K562 (cell line): ENCODE data around the gene NOL12. TPM values are rescaled to one million over a fixed set of nuclear protein-coding genes. Genes with fewer than 3 reads are reported as not detected.

Experiments used
- CHD4 ChIP-seq: fragments of 200-600 bp; sonication (generic); IDR thresholded peaks from 3 replicates; pipeline ENCODE4 v1.6.1; 2012; ENCODE audit warnings: low read depth, mild to moderate bottlenecking, mixed read lengths, low read length, inconsistent platforms; ENCODE audit not compliant: insufficient read depth, insufficient replicate concordance, poor library complexity, severe bottlenecking
- CREB5 ChIP-seq: fragments of 250-450 bp; sonication (Bioruptor Pico); IDR thresholded peaks from 2 replicates; pipeline ENCODE4 v1.5.0; 2020; ENCODE audit warnings: mild to moderate bottlenecking
- FOXJ2 ChIP-seq: fragments of 200-800 bp; sonication (Bioruptor generic); IDR thresholded peaks from 2 replicates; pipeline ENCODE4 v1.6.1; 2016; ENCODE audit warnings: missing genetic modification characterization, missing compliant biosample characterization
- HDAC3 ChIP-seq: fragments of 450-650 bp; IDR thresholded peaks from 2 replicates; pipeline ENCODE4 v1.6.1; 2018; ENCODE audit warnings: borderline replicate concordance, mild to moderate bottlenecking, moderate library complexity; ENCODE audit not compliant: partially characterized antibody
- JUN ChIP-seq, 2 experiments: sonication (generic) in 1 of 2; formaldehyde crosslinking in 1 of 2; IDR thresholded peaks; 2 replicates each; pipeline versions ENCODE4 v1.6.1 to v1.8.0; 2012 to 2022; ENCODE audit warnings: borderline replicate concordance in 2 of 2, mild to moderate bottlenecking in 2 of 2, improper control_type of control experiment in 1 of 2, low read depth in 1 of 2, low read length in 1 of 2, missing genetic modification reagents in 1 of 2
- JUND ChIP-seq, 2 experiments: IDR thresholded peaks; 2 replicates in 1 of 2; 3 replicates in 1 of 2; pipeline ENCODE4 v1.6.1; 2011; ENCODE audit warnings: borderline replicate concordance in 2 of 2, low read depth in 2 of 2, low read length in 2 of 2, improper control_type of control experiment in 1 of 2, missing biosample characterization in 1 of 2, missing genetic modification characterization in 1 of 2, missing genetic modification reagents in 1 of 2
- MCM3 ChIP-seq: fragments of 450-650 bp; IDR thresholded peaks from 2 replicates; pipeline ENCODE4 v1.6.1; 2016
- MEF2A ChIP-seq: IDR thresholded peaks from 2 replicates; pipeline ENCODE4 v1.6.1; 2011; ENCODE audit warnings: low read depth, mild to moderate bottlenecking, low read length, moderate library complexity; ENCODE audit not compliant: control insufficient read depth
- MLX ChIP-seq, 2 experiments: fragments of 450-650 bp in 1 of 2; sonication (generic) in 1 of 2; formaldehyde crosslinking; conservative IDR thresholded peaks; 2 replicates each; pipeline versions ENCODE4 v1.4.0 to v1.8.1; 2020 to 2022; ENCODE audit warnings: mild to moderate bottlenecking in 1 of 2, missing genetic modification reagents in 1 of 2
- PHF20 ChIP-seq: fragments of 450-650 bp; IDR thresholded peaks from 2 replicates; pipeline ENCODE4 v1.6.1; 2018; ENCODE audit not compliant: partially characterized antibody
- PTRF ChIP-seq: fragments of 450-650 bp; IDR thresholded peaks from 2 replicates; pipeline ENCODE4 v1.6.1; 2016; ENCODE audit warnings: mild to moderate bottlenecking, missing genetic modification characterization, missing compliant biosample characterization
- RBM25 ChIP-seq: fragments of 200-400 bp; formaldehyde crosslinking; IDR thresholded peaks from 2 replicates; pipeline ENCODE4 v1.6.1; 2018; ENCODE audit warnings: low read length, low read depth, moderate library complexity; ENCODE audit not compliant: severe bottlenecking
- RNF2 ChIP-seq: sonication (generic); IDR thresholded peaks from 2 replicates; pipeline ENCODE4 v1.6.1; 2016
- SMC3 ChIP-seq: conservative IDR thresholded peaks from 2 replicates; pipeline ENCODE4 v1.6.1; 2011; ENCODE audit warnings: low read depth, low read length, improper control_type of control experiment; ENCODE audit not compliant: insufficient read depth
- STAT5A ChIP-seq: IDR thresholded peaks from 2 replicates; pipeline ENCODE4 v1.6.1; 2012; ENCODE audit warnings: low read length, inconsistent platforms, borderline replicate concordance
- TAF9B ChIP-seq: fragments of 450-650 bp; IDR thresholded peaks from 2 replicates; pipeline ENCODE4 v1.6.1; 2018; ENCODE audit warnings: mild to moderate bottlenecking; ENCODE audit not compliant: partially characterized antibody
- TCF7 ChIP-seq: sonication (generic); IDR thresholded peaks from 2 replicates; pipeline ENCODE4 v1.6.1; 2016; ENCODE audit warnings: antibody characterized with exemption, borderline replicate concordance
- TOE1 ChIP-seq, 2 experiments: fragments of 450-650 bp in 1 of 2; sonication (generic) in 1 of 2; formaldehyde crosslinking in 1 of 2; IDR thresholded peaks; 2 replicates each; pipeline versions ENCODE4 v1.7.1 to v1.8.0; 2016 to 2022; ENCODE audit warnings: borderline replicate concordance in 2 of 2, mild to moderate bottlenecking in 2 of 2, antibody characterized with exemption in 1 of 2, inconsistent platforms in 1 of 2, low read depth in 1 of 2, missing genetic modification reagents in 1 of 2, moderate library complexity in 1 of 2
- ZNF143 ChIP-seq: sonication (generic); formaldehyde crosslinking; IDR thresholded peaks from 2 replicates; pipeline ENCODE4 v1.9.0; 2022; ENCODE audit warnings: mild to moderate bottlenecking, missing genetic modification reagents
- ZNF274 ChIP-seq: IDR thresholded peaks from 2 replicates; pipeline ENCODE4 v1.6.1; 2011; ENCODE audit warnings: low read depth, mild to moderate bottlenecking, low read length, moderate library complexity, borderline replicate concordance
- ZNF395 ChIP-seq: fragments of 200-800 bp; sonication (Bioruptor generic); IDR thresholded peaks from 2 replicates; pipeline ENCODE4 v1.6.1; 2017; ENCODE audit warnings: missing genetic modification characterization, missing compliant biosample characterization
- ZZZ3 ChIP-seq: fragments of 450-650 bp; IDR thresholded peaks from 2 replicates; pipeline ENCODE4 v1.6.1; 2016; ENCODE audit warnings: antibody characterized with exemption, mild to moderate bottlenecking, moderate library complexity
- polyA plus RNA-seq, 8 experiments: library from polyadenylated mRNA; depleted of rRNA in 4 of 8; stranded (reverse) in 5 of 8; unstranded in 3 of 8; fragments of >200 nt; fragmentation: Nextera tagmentation in 2 of 8; fragmentation: Illumina TruSeq in 1 of 8; extraction: Ambion mirVana in 2 of 8; extraction: Trizol in 1 of 8; gene quantifications; 2 replicates each; pipeline versions ENCODE4 v1.2.1 to v1.2.3, GENCODE V29; 2011 to 2014; ENCODE audit warnings: inconsistent platforms in 1 of 8, missing spikeins in 1 of 8
- total RNA-seq, 7 experiments: library from RNA; depleted of rRNA in 6 of 7; stranded (reverse); fragments of >200 nt in 6 of 7; fragmentation: Illumina TruSeq in 2 of 7; extraction: Trizol in 2 of 7; gene quantifications; 2 replicates each; pipeline versions ENCODE4 v1.2.1 to v1.2.3, GENCODE V29; 2011 to 2021; ENCODE audit warnings: low replicate concordance in 1 of 7

Gene NOL12
- total and polyA plus RNA-seq, 9 of the 15 experiments (the other 6 are each of a cell fraction or from before 2014, with no cell fraction given) = 2.8 to 40.9 (median 28.5) TPM

- TF ChIP-seq CREB5 (no peak), ZNF143 (CRISPR knock-in tag) (no peak), MCM3 (no peak), TAF9B (no peak), ZZZ3 (no peak), JUN (IDR thresholded peaks at IDR 0.05; ENCODE audit: borderline replicate concordance, low read depth, low read length) (0 out of 2 replicates have a peak, but pooled peaks have one; percentile 14), JUN (CRISPR knock-in tag; IDR thresholded peaks at IDR 0.05; ENCODE audit: borderline replicate concordance) (no peak), ZNF274 (no peak), STAT5A (no peak), CHD4 (no peak), MEF2A (no peak), RBM25 (peak; percentile 16), TOE1 (IDR thresholded peaks at IDR 0.05; ENCODE audit: borderline replicate concordance) (no peak), TOE1 (CRISPR knock-in tag; IDR thresholded peaks at IDR 0.05; ENCODE audit: borderline replicate concordance, low read depth) (no peak), MLX (CRISPR knock-in tag; conservative IDR thresholded peaks at IDR 0.05) (no peak), TCF7 (no peak), ZNF395 (CRISPR knock-in tag) (no peak), PTRF (no peak), PHF20 (no peak), RNF2 (no peak), HDAC3 (no peak), FOXJ2 (tag) (no peak), JUND (IDR thresholded peaks at IDR 0.05; ENCODE audit: borderline replicate concordance, low read depth, low read length) (0 out of 2 replicates have a peak, but pooled peaks have one; percentile 29), JUND (tag; IDR thresholded peaks at IDR 0.05; ENCODE audit: borderline replicate concordance, low read depth, low read length) (no peak), SMC3 (peak; percentile 74)
These were observed 4.5 kb upstream of the NOL12 start (continued) for GRCh38 chr22:37681556-37682049.
